Esophagus muscularis mucosa (tissue), 3 donors: Measurements from ENCODE around the gene NOTO.

Experiments used
- CTCF ChIP-seq, 3 experiments: fragments of 200-600 bp in 2 of 3; fragments of 450-650 bp in 1 of 3; sonication (generic) in 2 of 3; IDR thresholded peaks; one replicate each; pipeline ENCODE4 v1.5.1; 2017 to 2019; ENCODE audit warnings: antibody characterized with exemption in 3 of 3, mild to moderate bottlenecking in 2 of 3, moderate library complexity in 1 of 3
- POLR2AphosphoS5 ChIP-seq, 2 donors: sonication (generic); formaldehyde crosslinking; IDR thresholded peaks; one replicate each; pipeline ENCODE4 v1.6.1; 2017; ENCODE audit warnings: antibody characterized with exemption in 2 of 2

GRCh38 chr2:73249636-73250035 is 47.3 kb downstream of the NOTO start:
- TF ChIP-seq POLR2AphosphoS5 (IDR thresholded peaks at IDR 0.05) (no peak), CTCF (IDR thresholded peaks at IDR 0.05) (no peak)
